Osteocyte (in vitro differentiated cells): ENCODE results near the gene GPHN. TPM values are rescaled to one million over a fixed set of nuclear protein-coding genes. Genes with fewer than 3 reads are reported as not detected.

Experiments used
- DNase-seq: peaks from one replicate; pipeline ENCODE4 v3.0.0; 2021; ENCODE audit warnings: mixed read lengths; ENCODE audit not compliant: unreplicated experiment; ENCODE audit errors: extremely low spot score
- H3K27ac Mint-ChIP-seq: one replicate; pipeline ENCODE4 v1.8.0; 2021; ENCODE audit warnings: mild to moderate bottlenecking, mixed read lengths; ENCODE audit not compliant: unreplicated experiment
- H3K27me3 Mint-ChIP-seq: one replicate; pipeline ENCODE4 v1.8.0; 2021; ENCODE audit warnings: mixed read lengths; ENCODE audit not compliant: unreplicated experiment
- H3K36me3 Mint-ChIP-seq: one replicate; pipeline ENCODE4 v1.8.0; 2021; ENCODE audit warnings: mixed read lengths; ENCODE audit not compliant: unreplicated experiment
- H3K4me1 Mint-ChIP-seq: one replicate; pipeline ENCODE4 v1.8.0; 2021; ENCODE audit warnings: mixed read lengths; ENCODE audit not compliant: unreplicated experiment
- H3K4me3 Mint-ChIP-seq: one replicate; pipeline ENCODE4 v1.8.0; 2021; ENCODE audit warnings: mild to moderate bottlenecking, moderate library complexity, mixed read lengths; ENCODE audit not compliant: unreplicated experiment
- H3K9me3 Mint-ChIP-seq: one replicate; pipeline ENCODE4 v1.8.0; 2021; ENCODE audit warnings: mixed read lengths; ENCODE audit not compliant: unreplicated experiment
- CTCF ChIP-seq: fragments of 200-600 bp; sonication (generic); IDR thresholded peaks from 2 replicates; pipeline ENCODE4 v1.5.0; 2021; ENCODE audit warnings: antibody characterized with exemption, mild to moderate bottlenecking, moderate library complexity
- total RNA-seq: library from RNA; stranded (reverse); gene quantifications from 2 replicates; pipeline ENCODE4 v1.2.1, GENCODE V29; 2021

The GPHN gene
- total RNA-seq, 1 donor from 2014 or later, result 17.7 TPM

GRCh38 chr14:66472251-66472650 lies 35.7 kb upstream of the GPHN start:
- no peaks in the 10 kb centered on the region for H3K4me1 Mint-ChIP-seq
- no peaks in the 10 kb centered on the region for H3K36me3 Mint-ChIP-seq
- TF ChIP-seq CTCF, result no peak
- H3K9me3 Mint-ChIP-seq, result peaks cover 20% of the 10 kb centered on the region
- no peaks in the 10 kb centered on the region for H3K27me3 Mint-ChIP-seq
- no peak for DNase-seq
- H3K4me3 Mint-ChIP-seq, result no peak overlapping the region
- no peak overlapping the region for H3K27ac Mint-ChIP-seq

- no peaks in the 10 kb centered on the region for H3K27me3 Mint-ChIP-seq
- H3K4me1 Mint-ChIP-seq, result no peaks in the 10 kb centered on the region
- peaks cover 17% of the 10 kb centered on the region for H3K9me3 Mint-ChIP-seq
- no peaks in the 10 kb centered on the region for H3K36me3 Mint-ChIP-seq
- no peak for TF ChIP-seq CTCF
- no peak overlapping the region for H3K4me3 Mint-ChIP-seq
- DNase-seq, result no peak
- H3K27ac Mint-ChIP-seq, result no peak overlapping the region
These were observed 34.7 kb upstream of the GPHN start for GRCh38 chr14:66473223-66473622.

- Mint-ChIP-seq H3K36me3 (no peaks in the 10 kb centered on the region), H3K4me1 (no peaks in the 10 kb centered on the region), H3K4me3 (no peak overlapping the region), H3K9me3 (peaks cover 6% of the 10 kb centered on the region), H3K27ac (no peak overlapping the region), H3K27me3 (peaks cover 3% of the 10 kb centered on the region)
- TF ChIP-seq CTCF, result no peak
- no peak for DNase-seq
These were observed 31.0 kb upstream of the GPHN start for GRCh38 chr14:66476964-66477363.

GRCh38 chr14:66477567-66477966 lies 30.4 kb upstream of the GPHN start:
- TF ChIP-seq CTCF, result no peak
- no peak for DNase-seq
- no peaks in the 10 kb centered on the region for H3K4me1 Mint-ChIP-seq
- no peak overlapping the region for H3K4me3 Mint-ChIP-seq
- H3K27me3 Mint-ChIP-seq, result peaks cover 3% of the 10 kb centered on the region
- H3K9me3 Mint-ChIP-seq, result peaks cover under 1% of the 10 kb centered on the region
- H3K27ac Mint-ChIP-seq, result no peak overlapping the region
- no peaks in the 10 kb centered on the region for H3K36me3 Mint-ChIP-seq

GRCh38 chr14:66482873-66483272 lies 25.1 kb upstream of the GPHN start:
- peaks cover 15% of the 10 kb centered on the region for H3K27me3 Mint-ChIP-seq
- no peaks in the 10 kb centered on the region for H3K9me3 Mint-ChIP-seq
- TF ChIP-seq CTCF, result no peak
- DNase-seq, result no peak
- H3K4me3 Mint-ChIP-seq, result no peak overlapping the region
- H3K4me1 Mint-ChIP-seq, result no peaks in the 10 kb centered on the region
- H3K27ac Mint-ChIP-seq, result no peak overlapping the region
- no peaks in the 10 kb centered on the region for H3K36me3 Mint-ChIP-seq
